Neural cell (in vitro differentiated cells): ENCODE results near the gene FERMT1. TPM values are rescaled to one million over a fixed set of nuclear protein-coding genes. Genes with fewer than 3 reads are reported as not detected.

ENCODE experiments used
- H2AFZ ChIP-seq: fragments of 200-600, 300-800 bp; sonication (generic), shearing (Covaris generic); 2 replicates; pipeline ENCODE4 v1.6.0; 2014; ENCODE audit warnings: low read depth, mild to moderate bottlenecking, antibody characterized with exemption, low read length, moderate library complexity
- H3F3A ChIP-seq: fragments of 200-600 bp; shearing (Covaris generic); 2 replicates; pipeline ENCODE4 v1.6.1; 2016; ENCODE audit warnings: mild to moderate bottlenecking, moderate library complexity, mixed read lengths, antibody characterized with exemption, low read length; ENCODE audit not compliant: insufficient read depth, poor library complexity, severe bottlenecking
- H3K27ac ChIP-seq: fragments of 200-600, 300-800 bp; sonication (generic), shearing (Covaris generic); 2 replicates; pipeline ENCODE4 v1.5.1; 2014; ENCODE audit warnings: mild to moderate bottlenecking, low read length, moderate library complexity
- H3K27me3 ChIP-seq: fragments of 300-800, 200-600 bp; sonication (generic), shearing (Covaris generic); 2 replicates; pipeline ENCODE4 v1.6.0; 2014; ENCODE audit warnings: mild to moderate bottlenecking, low read depth, low read length, moderate library complexity; ENCODE audit not compliant: insufficient read depth
- H3K36me3 ChIP-seq: fragments of 300-800, 200-600 bp; sonication (generic), shearing (Covaris generic); 2 replicates; pipeline ENCODE4 v1.5.1; 2014; ENCODE audit warnings: mild to moderate bottlenecking, antibody characterized with exemption, low read length, moderate library complexity; ENCODE audit not compliant: insufficient read depth
- H3K4me2 ChIP-seq: fragments of 300-800, 200-600 bp; sonication (generic), shearing (Covaris generic); 2 replicates; pipeline ENCODE4 v1.6.0; 2014; ENCODE audit warnings: mild to moderate bottlenecking, low read length
- H3K4me3 ChIP-seq: fragments of 300-800, 200-600 bp; sonication (generic), shearing (Covaris generic); 2 replicates; pipeline ENCODE4 v1.5.1; 2014; ENCODE audit warnings: mild to moderate bottlenecking, low read length, moderate library complexity
- H3K79me2 ChIP-seq: fragments of 200-600 bp; shearing (Covaris generic); replicated peaks from 2 replicates; pipeline ENCODE4 v1.6.0; 2014; ENCODE audit warnings: mild to moderate bottlenecking, low read length, moderate library complexity; ENCODE audit not compliant: insufficient read depth
- H3K9ac ChIP-seq: fragments of 300-800, 200-600 bp; sonication (generic), shearing (Covaris generic); 2 replicates; pipeline ENCODE4 v1.6.1; 2016; ENCODE audit warnings: mild to moderate bottlenecking, low read length, mixed read lengths
- H3K9me2 ChIP-seq: fragments of 200-600 bp; shearing (Covaris generic); 2 replicates; pipeline ENCODE4 v1.6.1; 2016; ENCODE audit warnings: mild to moderate bottlenecking, low read length, mixed read lengths; ENCODE audit not compliant: insufficient read depth
- H3K9me3 ChIP-seq: fragments of 200-600, 300-800 bp; sonication (generic), shearing (Covaris generic); 2 replicates; pipeline ENCODE4 v1.6.1; 2016; ENCODE audit warnings: mild to moderate bottlenecking, mixed run types, low read length, moderate library complexity, mixed read lengths
- H4K20me1 ChIP-seq: fragments of 200-600 bp; shearing (Covaris generic); 2 replicates; pipeline ENCODE4 v1.6.1; 2016; ENCODE audit warnings: mild to moderate bottlenecking, mixed run types; ENCODE audit not compliant: insufficient read depth
- EP300 ChIP-seq: fragments of 450-650 bp; conservative IDR thresholded peaks from 2 replicates; pipeline ENCODE4 v1.6.1; 2014; ENCODE audit warnings: antibody characterized with exemption, mild to moderate bottlenecking, moderate library complexity; ENCODE audit not compliant: poor library complexity, severe bottlenecking
- EZH2 ChIP-seq: fragments of 200-600, 300-800 bp; shearing (Covaris generic), sonication (generic); IDR thresholded peaks from 2 replicates; pipeline ENCODE4 v1.6.1; 2014; ENCODE audit warnings: antibody characterized with exemption, low read length, borderline replicate concordance, mild to moderate bottlenecking; ENCODE audit not compliant: insufficient read depth, poor library complexity, severe bottlenecking
- MXI1 ChIP-seq: fragments of 450-650 bp; conservative IDR thresholded peaks from 2 replicates; pipeline ENCODE4 v1.6.1; 2014; ENCODE audit warnings: antibody characterized with exemption, mild to moderate bottlenecking; ENCODE audit not compliant: poor library complexity, severe bottlenecking
- POLR2AphosphoS5 ChIP-seq: IDR thresholded peaks from 2 replicates; pipeline ENCODE4 v1.6.1; 2012
- RAD21 ChIP-seq: fragments of 450-650 bp; conservative IDR thresholded peaks from 2 replicates; pipeline ENCODE4 v1.6.1; 2014; ENCODE audit warnings: antibody characterized with exemption, mild to moderate bottlenecking, moderate library complexity
- SMC3 ChIP-seq: fragments of 450-650 bp; conservative IDR thresholded peaks from 2 replicates; pipeline ENCODE4 v1.6.1; 2014; ENCODE audit warnings: antibody characterized with exemption, mild to moderate bottlenecking, moderate library complexity; ENCODE audit not compliant: poor library complexity
- TAF1 ChIP-seq: IDR thresholded peaks from 2 replicates; pipeline ENCODE4 v1.6.1; 2012; ENCODE audit warnings: low read depth
- polyA plus RNA-seq: library from polyadenylated mRNA; depleted of rRNA; stranded (reverse); fragments of >200 nt; gene quantifications from 2 replicates; pipeline ENCODE4 v1.2.3, GENCODE V29; 2014
- TF ChIP-seq, protein P1 (sequence below): fragments of 450-650 bp; IDR thresholded peaks from 2 replicates; pipeline ENCODE4 v1.5.1; 2014; ENCODE audit warnings: antibody characterized with exemption, mild to moderate bottlenecking, moderate library complexity; ENCODE audit not compliant: poor library complexity, severe bottlenecking
- TF ChIP-seq, protein P2 (sequence below): IDR thresholded peaks from 2 replicates; pipeline ENCODE4 v1.6.1; 2012; ENCODE audit warnings: borderline replicate concordance

Gene FERMT1
- polyA plus RNA-seq, 1 donor from 2014 or later = not detected

DNA sequence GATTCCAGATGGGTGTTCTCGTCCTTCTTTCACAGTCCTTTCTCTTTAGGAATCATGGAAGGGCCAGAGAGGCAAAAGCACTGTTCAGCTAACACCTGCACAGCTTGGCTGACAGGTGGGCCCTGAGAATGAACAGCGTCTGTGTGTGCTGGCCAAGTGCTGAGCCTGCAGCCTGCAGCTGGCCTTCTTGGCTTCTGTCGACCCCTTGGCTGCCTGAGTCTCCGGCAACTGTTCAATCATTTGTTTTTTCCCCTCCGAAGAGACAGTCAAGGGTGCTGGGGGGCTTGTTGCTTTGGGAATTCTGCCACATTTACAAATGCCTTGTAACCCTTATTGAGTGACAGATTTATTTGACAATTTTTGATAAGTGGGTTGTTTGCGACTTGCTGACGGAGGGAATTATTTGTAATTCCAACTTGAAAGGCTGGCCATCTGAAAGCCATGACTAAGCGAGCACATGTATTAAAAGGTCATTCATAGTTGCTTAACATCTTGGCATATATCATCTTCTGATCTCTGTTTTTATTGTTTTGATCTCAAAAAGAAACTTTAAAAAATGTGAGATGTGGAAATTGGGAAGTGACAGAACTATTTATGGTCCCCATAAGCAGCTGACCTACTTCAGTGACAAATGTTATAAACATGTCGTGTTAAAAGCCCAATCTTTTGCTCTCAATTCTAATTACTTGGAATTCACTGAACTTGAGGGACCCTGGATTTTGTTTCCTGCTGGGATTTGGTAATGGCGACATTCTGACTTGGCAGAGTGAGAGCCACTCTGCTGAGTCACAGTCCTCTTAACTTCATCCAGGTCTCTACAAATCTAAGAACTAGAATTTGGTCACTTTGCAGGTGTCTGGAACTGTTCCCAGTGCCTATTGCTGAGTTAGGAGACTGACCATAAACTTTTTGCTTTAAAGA lies 41.9 kb upstream of the FERMT1 start (continued):
- TF ChIP-seq EZH2 (no peak), RAD21 (no peak), TAF1 (no peak), POLR2AphosphoS5 (no peak)

DNA sequence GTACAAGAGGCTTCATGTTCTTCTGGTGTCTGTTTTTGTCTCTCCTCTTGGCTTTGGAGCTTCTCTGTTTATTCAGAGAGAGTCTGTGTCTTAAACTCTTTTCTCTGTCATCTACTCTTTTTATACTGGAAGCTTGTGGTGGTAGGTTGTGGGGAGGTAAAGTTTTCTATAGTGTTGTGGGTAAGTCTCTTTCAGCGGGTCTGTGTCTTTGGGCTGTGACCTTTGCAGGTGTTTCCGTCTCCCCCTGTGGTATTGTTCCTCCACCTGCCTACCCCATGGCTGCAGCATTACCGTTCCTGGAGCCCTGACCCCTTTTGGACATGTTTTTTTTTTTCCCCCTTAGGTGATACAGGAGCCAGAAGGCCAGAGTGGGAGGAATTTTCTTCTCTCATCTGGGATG lies 37.9 kb upstream of the FERMT1 start:
- no peak overlapping the region for H2AFZ ChIP-seq
- peaks cover 10% of the 10 kb centered on the region for H3K9me3 ChIP-seq
- no peaks in the 10 kb centered on the region for H3K9me2 ChIP-seq
- no peaks in the 10 kb centered on the region for H3K36me3 ChIP-seq
- no peaks in the 10 kb centered on the region for H4K20me1 ChIP-seq
- H3K9ac ChIP-seq = no peak overlapping the region
- TF ChIP-seq EP300 = no peak
- TF ChIP-seq, protein P1, sequence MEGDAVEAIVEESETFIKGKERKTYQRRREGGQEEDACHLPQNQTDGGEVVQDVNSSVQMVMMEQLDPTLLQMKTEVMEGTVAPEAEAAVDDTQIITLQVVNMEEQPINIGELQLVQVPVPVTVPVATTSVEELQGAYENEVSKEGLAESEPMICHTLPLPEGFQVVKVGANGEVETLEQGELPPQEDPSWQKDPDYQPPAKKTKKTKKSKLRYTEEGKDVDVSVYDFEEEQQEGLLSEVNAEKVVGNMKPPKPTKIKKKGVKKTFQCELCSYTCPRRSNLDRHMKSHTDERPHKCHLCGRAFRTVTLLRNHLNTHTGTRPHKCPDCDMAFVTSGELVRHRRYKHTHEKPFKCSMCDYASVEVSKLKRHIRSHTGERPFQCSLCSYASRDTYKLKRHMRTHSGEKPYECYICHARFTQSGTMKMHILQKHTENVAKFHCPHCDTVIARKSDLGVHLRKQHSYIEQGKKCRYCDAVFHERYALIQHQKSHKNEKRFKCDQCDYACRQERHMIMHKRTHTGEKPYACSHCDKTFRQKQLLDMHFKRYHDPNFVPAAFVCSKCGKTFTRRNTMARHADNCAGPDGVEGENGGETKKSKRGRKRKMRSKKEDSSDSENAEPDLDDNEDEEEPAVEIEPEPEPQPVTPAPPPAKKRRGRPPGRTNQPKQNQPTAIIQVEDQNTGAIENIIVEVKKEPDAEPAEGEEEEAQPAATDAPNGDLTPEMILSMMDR = no peak
- TF ChIP-seq, protein P2, sequence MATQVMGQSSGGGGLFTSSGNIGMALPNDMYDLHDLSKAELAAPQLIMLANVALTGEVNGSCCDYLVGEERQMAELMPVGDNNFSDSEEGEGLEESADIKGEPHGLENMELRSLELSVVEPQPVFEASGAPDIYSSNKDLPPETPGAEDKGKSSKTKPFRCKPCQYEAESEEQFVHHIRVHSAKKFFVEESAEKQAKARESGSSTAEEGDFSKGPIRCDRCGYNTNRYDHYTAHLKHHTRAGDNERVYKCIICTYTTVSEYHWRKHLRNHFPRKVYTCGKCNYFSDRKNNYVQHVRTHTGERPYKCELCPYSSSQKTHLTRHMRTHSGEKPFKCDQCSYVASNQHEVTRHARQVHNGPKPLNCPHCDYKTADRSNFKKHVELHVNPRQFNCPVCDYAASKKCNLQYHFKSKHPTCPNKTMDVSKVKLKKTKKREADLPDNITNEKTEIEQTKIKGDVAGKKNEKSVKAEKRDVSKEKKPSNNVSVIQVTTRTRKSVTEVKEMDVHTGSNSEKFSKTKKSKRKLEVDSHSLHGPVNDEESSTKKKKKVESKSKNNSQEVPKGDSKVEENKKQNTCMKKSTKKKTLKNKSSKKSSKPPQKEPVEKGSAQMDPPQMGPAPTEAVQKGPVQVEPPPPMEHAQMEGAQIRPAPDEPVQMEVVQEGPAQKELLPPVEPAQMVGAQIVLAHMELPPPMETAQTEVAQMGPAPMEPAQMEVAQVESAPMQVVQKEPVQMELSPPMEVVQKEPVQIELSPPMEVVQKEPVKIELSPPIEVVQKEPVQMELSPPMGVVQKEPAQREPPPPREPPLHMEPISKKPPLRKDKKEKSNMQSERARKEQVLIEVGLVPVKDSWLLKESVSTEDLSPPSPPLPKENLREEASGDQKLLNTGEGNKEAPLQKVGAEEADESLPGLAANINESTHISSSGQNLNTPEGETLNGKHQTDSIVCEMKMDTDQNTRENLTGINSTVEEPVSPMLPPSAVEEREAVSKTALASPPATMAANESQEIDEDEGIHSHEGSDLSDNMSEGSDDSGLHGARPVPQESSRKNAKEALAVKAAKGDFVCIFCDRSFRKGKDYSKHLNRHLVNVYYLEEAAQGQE = no peak
- no peak for TF ChIP-seq EZH2
- no peak for TF ChIP-seq RAD21
- TF ChIP-seq MXI1 = no peak
- no peak for TF ChIP-seq SMC3
- TF ChIP-seq POLR2AphosphoS5 = no peak
- TF ChIP-seq TAF1 = no peak
- no peaks in the 10 kb centered on the region for H3F3A ChIP-seq
- no peaks in the 10 kb centered on the region for H3K27me3 ChIP-seq
- no peak overlapping the region for H3K4me3 ChIP-seq
- H3K79me2 ChIP-seq = no peaks in the 10 kb centered on the region
- H3K4me2 ChIP-seq = no peak overlapping the region
- H3K27ac ChIP-seq = no peak overlapping the region

DNA sequence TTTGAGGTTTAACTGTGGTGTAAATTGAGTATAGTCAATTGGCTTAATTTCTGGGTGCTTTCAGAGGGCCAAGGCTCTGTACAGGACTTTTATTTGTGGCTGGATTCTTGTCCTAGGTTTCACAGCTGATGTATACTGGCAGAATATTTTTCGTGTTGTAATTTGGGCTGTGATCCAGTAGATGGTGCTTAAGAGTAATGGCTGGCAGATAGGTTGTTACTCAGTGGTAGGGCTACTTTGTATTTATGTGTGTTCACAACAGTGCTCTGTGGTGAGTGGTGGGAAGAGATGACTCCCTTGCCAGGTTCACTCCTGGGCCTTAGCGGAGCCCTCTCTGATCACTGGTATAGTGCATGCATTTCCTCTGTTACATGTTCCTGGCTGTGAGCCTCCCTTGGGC lies 34.5 kb upstream of the FERMT1 start:
- Histone ChIP-seq H3K9me3 (peaks cover 10% of the 10 kb centered on the region), H4K20me1 (no peaks in the 10 kb centered on the region), H3F3A (no peaks in the 10 kb centered on the region), H3K4me2 (no peak overlapping the region), H3K27ac (no peak overlapping the region), H3K79me2 (no peaks in the 10 kb centered on the region), H2AFZ (no peak overlapping the region), H3K4me3 (no peak overlapping the region), H3K36me3 (no peaks in the 10 kb centered on the region), H3K9me2 (no peaks in the 10 kb centered on the region), H3K27me3 (no peaks in the 10 kb centered on the region), H3K9ac (no peak overlapping the region)
- TF ChIP-seq, protein P1 = peak; percentile 10
- no peak for TF ChIP-seq POLR2AphosphoS5
- no peak for TF ChIP-seq SMC3
- no peak for TF ChIP-seq EP300
